SK-N-SH (cell line): ENCODE results near the gene ANKRD60. TPM values are rescaled to one million over a fixed set of nuclear protein-coding genes. Genes with fewer than 3 reads are reported as not detected.

Experiments
- CTCF ChIA-PET: fragments of 300-600, 350-600 bp; formaldehyde crosslinking; extraction: SDS; loops from one replicate; lab custom pipeline; 2021; lab: Yijun Ruan, JAX
- POLR2A ChIA-PET: fragments of 350-600 bp; sonication (Branson Sonifier 250); formaldehyde crosslinking; extraction: SDS; loops from one replicate; lab custom pipeline; 2020; ENCODE audit warnings: antibody characterized with exemption, inconsistent platforms; lab: Yijun Ruan, JAX
- DNase-seq: peaks from one replicate; pipeline ENCODE4 v3.0.0; 2012
- H2AFZ ChIP-seq: fragments of 200-600 bp; sonication (generic); 2 replicates; pipeline ENCODE4 v1.8.1; 2016; ENCODE audit warnings: antibody characterized with exemption, mild to moderate bottlenecking, low read depth
- H3F3A ChIP-seq: fragments of 200-600 bp; sonication (generic); replicated peaks from 2 replicates; pipeline ENCODE3; 2016; ENCODE audit warnings: antibody characterized with exemption, mild to moderate bottlenecking; ENCODE audit not compliant: insufficient read depth
- H3K27ac ChIP-seq, 2 experiments: fragments of 200-500 bp in 1 of 2; fragments of 200-600 bp in 1 of 2; sonication (Bioruptor generic) in 1 of 2; sonication (generic), shearing (Covaris generic) in 1 of 2; 2 replicates each; pipeline versions ENCODE4 v1.5.1 to v1.6.1; 2014 to 2016; ENCODE audit warnings: low read depth in 2 of 2, inconsistent platforms in 1 of 2, low read length in 1 of 2, mild to moderate bottlenecking in 1 of 2, mixed read lengths in 1 of 2
- H3K27me3 ChIP-seq: fragments of 200-600 bp; sonication (generic), shearing (Covaris generic); 2 replicates; pipeline ENCODE4 v1.6.1; 2016; ENCODE audit warnings: mixed run types; ENCODE audit not compliant: insufficient read depth
- H3K36me3 ChIP-seq, 2 experiments: fragments of 200-500 bp in 1 of 2; fragments of 200-600 bp in 1 of 2; sonication (Bioruptor generic) in 1 of 2; sonication (generic) in 1 of 2; replicated peaks in 1 of 2; 2 replicates each; pipeline versions ENCODE3 to v1.5.1; 2014 to 2016; ENCODE audit warnings: low read length in 1 of 2, mild to moderate bottlenecking in 1 of 2; ENCODE audit not compliant: insufficient read depth in 2 of 2, control insufficient read depth in 1 of 2
- H3K4me1 ChIP-seq, 2 experiments: fragments of 200-500 bp in 1 of 2; fragments of 200-600 bp in 1 of 2; sonication (Bioruptor generic) in 1 of 2; sonication (generic), shearing (Covaris generic) in 1 of 2; 2 replicates each; pipeline versions ENCODE4 v1.5.1 to v1.6.1; 2014 to 2016; ENCODE audit warnings: low read depth in 1 of 2, low read length in 1 of 2, mixed run types in 1 of 2; ENCODE audit not compliant: insufficient read depth in 2 of 2, control insufficient read depth in 1 of 2
- H3K4me2 ChIP-seq: fragments of 200-600 bp; sonication (generic), shearing (Covaris generic); 2 replicates; pipeline ENCODE4 v1.6.1; 2017; ENCODE audit warnings: mixed run types
- H3K4me3 ChIP-seq, 2 experiments: fragments of 200-500 bp in 1 of 2; fragments of 200-600 bp in 1 of 2; sonication (Bioruptor generic) in 1 of 2; sonication (generic), shearing (Covaris generic) in 1 of 2; 2 replicates each; pipeline versions ENCODE4 v1.5.1 to v1.8.1; 2014 to 2016; ENCODE audit warnings: low read depth in 2 of 2, inconsistent platforms in 1 of 2, low read length in 1 of 2, mild to moderate bottlenecking in 1 of 2, mixed read lengths in 1 of 2, moderate library complexity in 1 of 2
- H3K79me2 ChIP-seq: fragments of 200-600 bp; sonication (generic); 2 replicates; pipeline ENCODE4 v1.8.1; 2017; ENCODE audit warnings: mild to moderate bottlenecking; ENCODE audit not compliant: insufficient read depth
- H3K9ac ChIP-seq: fragments of 200-600 bp; sonication (generic); 2 replicates; pipeline ENCODE4 v1.6.1; 2017; ENCODE audit warnings: mixed run types
- H3K9me2 ChIP-seq: fragments of 200-600 bp; sonication (generic); 2 replicates; pipeline ENCODE4 v1.6.1; 2017; ENCODE audit warnings: mixed run types
- H3K9me3 ChIP-seq: fragments of 200-600 bp; sonication (generic); 2 replicates; pipeline ENCODE4 v1.6.1; 2017; ENCODE audit warnings: mixed run types, mild to moderate bottlenecking, moderate library complexity
- H4K20me1 ChIP-seq: fragments of 200-600 bp; sonication (generic); 2 replicates; pipeline ENCODE4 v1.6.1; 2017; ENCODE audit warnings: mild to moderate bottlenecking, mixed run types; ENCODE audit not compliant: insufficient read depth
- CHD2 ChIP-seq: fragments of 150-350 bp; IDR thresholded peaks from 2 replicates; pipeline ENCODE4 v1.6.1; 2018; ENCODE audit warnings: low read length; ENCODE audit not compliant: partially characterized antibody
- FOXM1 ChIP-seq: IDR thresholded peaks from 2 replicates; pipeline ENCODE4 v1.4.0; 2012; ENCODE audit warnings: low read depth, mild to moderate bottlenecking
- IRF3 ChIP-seq: fragments of 150-350 bp; IDR thresholded peaks from 2 replicates; pipeline ENCODE4 v1.6.1; 2016; ENCODE audit warnings: mild to moderate bottlenecking, low read depth, low read length
- PBX3 ChIP-seq: IDR thresholded peaks from 2 replicates; pipeline ENCODE4; 2012
- RAD21 ChIP-seq: IDR thresholded peaks from 2 replicates; pipeline ENCODE4 v1.6.1; 2012; ENCODE audit warnings: mild to moderate bottlenecking, low read length
- RCOR1 ChIP-seq: fragments of 150-350 bp; IDR thresholded peaks from 2 replicates; pipeline ENCODE4 v1.6.1; 2017; ENCODE audit warnings: antibody characterized with exemption, low read length
- RFX5 ChIP-seq: IDR thresholded peaks from 2 replicates; pipeline ENCODE4 v1.6.1; 2012; ENCODE audit warnings: mild to moderate bottlenecking, improper control_type of control experiment, low read length
- SIN3A ChIP-seq: IDR thresholded peaks from 2 replicates; pipeline ENCODE4 v1.6.1; 2012; ENCODE audit warnings: low read depth, mild to moderate bottlenecking, low read length, moderate library complexity, borderline replicate concordance
- TAF1 ChIP-seq: IDR thresholded peaks from 2 replicates; pipeline ENCODE4 v1.6.1; 2012; ENCODE audit warnings: low read depth, mild to moderate bottlenecking, low read length, moderate library complexity, borderline replicate concordance
- USF1 ChIP-seq: IDR thresholded peaks from 2 replicates; pipeline ENCODE4 v1.4.0; 2012; ENCODE audit warnings: low read depth, borderline replicate concordance
- WGBS: methylation state at CpG from one replicate; pipeline ENCODE4 v1.1.6; 2017; ENCODE audit warnings: low lambda C conversion rate; 5-methylcytosine and 5-hydroxymethylcytosine counted together
- polyA plus RNA-seq, 3 experiments: library from polyadenylated mRNA; depleted of rRNA; stranded (reverse); fragments of >200 nt; gene quantifications; 2 replicates each; pipeline ENCODE4 v1.2.3, GENCODE V29; 2012
- TF ChIP-seq, protein P1 (sequence below): IDR thresholded peaks from 2 replicates; pipeline ENCODE4 v1.4.0; 2012; ENCODE audit warnings: low read depth

The ANKRD60 gene
- polyA plus RNA-seq, 1 of the 3 experiments (the other 2 are of a cell fraction), result not detected

DNA sequence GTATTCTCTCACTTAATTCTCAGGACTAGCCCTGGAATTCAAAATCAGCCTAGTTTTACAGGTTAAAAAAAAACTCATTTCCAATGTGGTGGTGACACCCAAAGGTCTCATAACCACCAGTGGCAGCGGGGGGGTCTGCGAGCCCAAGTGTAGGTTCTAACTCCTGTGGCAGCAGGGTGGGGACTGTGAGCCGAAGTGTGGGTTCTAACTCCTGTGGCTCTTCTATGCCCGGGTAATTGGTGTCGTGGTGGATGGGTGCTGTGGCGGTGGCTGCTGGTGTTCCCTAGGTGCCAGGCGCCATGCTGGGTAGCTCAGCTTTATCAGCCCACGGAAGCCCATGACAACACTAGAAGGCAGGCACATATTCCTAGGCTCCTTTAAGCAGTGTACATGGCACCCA, 4.9 kb upstream of the ANKRD60 start (continued):
- TF ChIP-seq TAF1 (no peak), USF1 (no peak), RFX5 (no peak), RAD21 (no peak), SIN3A (no peak)
- TF ChIP-seq, protein P1, sequence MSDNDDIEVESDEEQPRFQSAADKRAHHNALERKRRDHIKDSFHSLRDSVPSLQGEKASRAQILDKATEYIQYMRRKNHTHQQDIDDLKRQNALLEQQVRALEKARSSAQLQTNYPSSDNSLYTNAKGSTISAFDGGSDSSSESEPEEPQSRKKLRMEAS, result no peak

DNA sequence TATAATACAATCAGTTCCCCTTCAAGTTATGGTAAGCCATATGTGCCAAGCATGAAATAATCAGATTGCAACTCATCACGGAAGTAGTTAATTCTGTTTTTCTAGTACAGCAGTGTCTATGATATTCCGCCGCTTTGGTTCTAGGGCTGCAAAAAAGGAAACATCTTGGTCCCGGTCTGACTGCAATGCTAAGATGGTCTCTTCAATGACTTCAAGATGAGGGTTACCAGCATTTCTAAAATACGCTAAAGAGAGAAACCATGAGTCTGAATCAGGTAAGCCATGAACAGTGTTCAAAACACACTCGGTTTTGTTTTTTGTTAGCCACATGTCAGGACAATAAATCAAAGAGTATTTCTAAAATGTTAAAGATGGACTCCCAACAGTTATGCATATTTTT, 3.2 kb upstream of the ANKRD60 start:
- POLR2A ChIA-PET, result no interaction called here
- H3K79me2 ChIP-seq, result no peaks in the 10 kb centered on the region
- H3K27ac ChIP-seq, result no peak overlapping the region
- CTCF ChIA-PET, result interaction anchor here (1.2 to 6.4 kb wide), 3 partner anchors 420 to 1264 kb away, joined by 3 to 48 read pairs (median 7); partner anchors contain the start of gene STX16
- no peaks in the 10 kb centered on the region for H3K9me3 ChIP-seq
- H4K20me1 ChIP-seq, result no peaks in the 10 kb centered on the region
- no peaks in the 10 kb centered on the region for H3K27me3 ChIP-seq
- H2AFZ ChIP-seq, result no peak overlapping the region
- peak; percentile 54 for DNase-seq
- TF ChIP-seq RCOR1, result 0 out of 2 replicates have a peak, but pooled peaks have one; percentile 45
- TF ChIP-seq RFX5, result no peak
- TF ChIP-seq, all 33 proteins: peak for 1
- WGBS, result 48% methylated on average over 6 of the region's 6 CpGs
- Histone ChIP-seq H3F3A (peaks cover 5% of the 10 kb centered on the region), H3K4me2 (no peak overlapping the region), H3K4me1 (peaks cover 0 to 12% of the 10 kb centered on the region in 2 experiments; a peak in 2 of 4 replicates), H3K36me3 (peaks cover 16 to 20% of the 10 kb centered on the region in 2 experiments), H3K9ac (no peak overlapping the region), H3K9me2 (no peaks in the 10 kb centered on the region), H3K4me3 (no peak overlapping the region)

GRCh38 chr20:58229198-58229798, 845 bp upstream of the ANKRD60 start:
- H3K27me3 ChIP-seq, result no peaks in the 10 kb centered on the region
- H3K4me3 ChIP-seq, result peak overlapping the region; percentile 21 to 39; a peak in 2 of 4 replicates
- CTCF ChIA-PET, result interaction anchor here (0.6 to 1.9 kb wide), 10 partner anchors 16 to 1227 kb away, joined by 3 to 8 read pairs (median 4); partner anchors contain the start of genes GNAS and STX16
- WGBS, result 87% methylated on average over 14 of the region's 14 CpGs
- H3K9me2 ChIP-seq, result no peaks in the 10 kb centered on the region
- H3K4me2 ChIP-seq, result no peak overlapping the region
- H2AFZ ChIP-seq, result no peak overlapping the region
- H3K9ac ChIP-seq, result no peak overlapping the region
- H3K4me1 ChIP-seq, result peaks cover 0 to 8% of the 10 kb centered on the region in 2 experiments; a peak in 1 of 4 replicates
- POLR2A ChIA-PET, result interaction anchor here (0.8 kb wide), 1 partner anchor 10 kb away, joined by 4 read pairs; no protein-coding TSS in a partner anchor
- TF ChIP-seq IRF3 (no peak), CHD2 (no peak), PBX3 (no peak), FOXM1 (no peak)
- H3K36me3 ChIP-seq, result peaks cover 15 to 16% of the 10 kb centered on the region in 2 experiments
- no peaks in the 10 kb centered on the region for H4K20me1 ChIP-seq
- H3K9me3 ChIP-seq, result no peaks in the 10 kb centered on the region
- H3K27ac ChIP-seq, result no peak overlapping the region
- no peaks in the 10 kb centered on the region for H3K79me2 ChIP-seq
- H3F3A ChIP-seq, result peaks cover 5% of the 10 kb centered on the region
- DNase-seq, result no peak
